GM23338 (cell line): ENCODE results near the gene EFNA4. TPM values are rescaled to one million over a fixed set of nuclear protein-coding genes. Genes with fewer than 3 reads are reported as not detected.

Experiments used
- ATAC-seq: fragments of 200-7000 bp; cut with Tn5 transposase; 3 replicates; pipeline ENCODE4 v1.9.1; 2020
- DNase-seq: peaks from one replicate; pipeline ENCODE4 v3.0.0-alpha.2; 2015; ENCODE audit warnings: low spot score
- H2AFZ ChIP-seq: fragments of 200-600 bp; sonication (generic); 2 replicates; pipeline ENCODE4 v1.8.0; 2016; ENCODE audit warnings: antibody characterized with exemption, mild to moderate bottlenecking, moderate library complexity
- H3F3A ChIP-seq: fragments of 200-600 bp; sonication (generic); replicated peaks from 2 replicates; pipeline ENCODE4 v1.8.0; 2017; ENCODE audit warnings: antibody characterized with exemption, mixed run types, low read depth
- H3K27ac ChIP-seq: fragments of 200-600 bp; sonication (generic); 2 replicates; pipeline ENCODE4 v1.6.1; 2016; ENCODE audit warnings: low read depth
- H3K27me3 ChIP-seq: fragments of 200-600 bp; sonication (generic); 2 replicates; pipeline ENCODE4 v1.8.0; 2016; ENCODE audit warnings: mild to moderate bottlenecking, mixed run types, moderate library complexity; ENCODE audit not compliant: insufficient read depth
- H3K36me3 ChIP-seq: fragments of 200-600 bp; sonication (generic); 2 replicates; pipeline ENCODE4 v1.8.0; 2016; ENCODE audit warnings: mild to moderate bottlenecking; ENCODE audit not compliant: insufficient read depth
- H3K4me1 ChIP-seq: fragments of 200-600 bp; sonication (generic); 2 replicates; pipeline ENCODE4 v1.8.0; 2016; ENCODE audit warnings: mild to moderate bottlenecking, moderate library complexity; ENCODE audit not compliant: insufficient read depth
- H3K4me2 ChIP-seq: fragments of 200-600 bp; sonication (generic); 2 replicates; pipeline ENCODE4 v1.7.1; 2017; ENCODE audit warnings: mixed run types
- H3K4me3 ChIP-seq: fragments of 200-600 bp; sonication (generic); 2 replicates; pipeline ENCODE4 v1.6.1; 2016; ENCODE audit warnings: mixed run types
- H3K79me2 ChIP-seq: fragments of 200-600 bp; sonication (generic); replicated peaks from 2 replicates; pipeline ENCODE4 v1.8.0; 2017; ENCODE audit warnings: mild to moderate bottlenecking; ENCODE audit not compliant: insufficient read depth
- H3K9me2 ChIP-seq: fragments of 200-600 bp; sonication (generic); 2 replicates; pipeline ENCODE4 v1.8.0; 2017; ENCODE audit not compliant: insufficient read depth
- H4K20me1 ChIP-seq: fragments of 200-600 bp; sonication (generic); replicated peaks from 2 replicates; pipeline ENCODE4 v1.8.0; 2017; ENCODE audit warnings: mild to moderate bottlenecking; ENCODE audit not compliant: insufficient read depth
- H3K27ac Mint-ChIP-seq: 2 replicates; pipeline ENCODE4 v1.8.0; 2020; ENCODE audit warnings: inconsistent platforms, mild to moderate bottlenecking, moderate library complexity, mixed read lengths
- H3K27me3 Mint-ChIP-seq: 3 replicates; pipeline ENCODE4 v1.8.0; 2022; ENCODE audit warnings: low read depth, mild to moderate bottlenecking, moderate library complexity, mixed read lengths, inconsistent platforms; ENCODE audit not compliant: insufficient read depth, poor library complexity
- H3K36me3 Mint-ChIP-seq: 3 replicates; pipeline ENCODE4 v1.8.0; 2021; ENCODE audit warnings: low read depth, mild to moderate bottlenecking, inconsistent platforms, moderate library complexity, mixed read lengths
- H3K4me1 Mint-ChIP-seq: 3 replicates; pipeline ENCODE4 v1.8.0; 2020; ENCODE audit warnings: mild to moderate bottlenecking, inconsistent platforms, mixed read lengths
- H3K4me3 Mint-ChIP-seq: 3 replicates; pipeline ENCODE4 v1.8.0; 2021; ENCODE audit warnings: moderate library complexity, mild to moderate bottlenecking, inconsistent platforms, mixed read lengths
- H3K9me3 Mint-ChIP-seq: 3 replicates; pipeline ENCODE4 v1.8.0; 2020; ENCODE audit warnings: moderate library complexity, mild to moderate bottlenecking, inconsistent platforms, mixed read lengths
- CTCF ChIP-seq, 2 experiments: fragments of 200-600 bp in 1 of 2; sonication (generic) in 1 of 2; conservative IDR thresholded peaks; 2 replicates each; pipeline versions ENCODE4 v1.5.1 to v1.6.1; 2016 to 2017; ENCODE audit warnings: antibody characterized with exemption in 2 of 2, low read depth in 2 of 2, mild to moderate bottlenecking in 2 of 2, moderate library complexity in 1 of 2
- EZH2phosphoT487 ChIP-seq: fragments of 200-600 bp; sonication (generic); IDR thresholded peaks from one replicate; pipeline ENCODE4 v1.8.1; 2018; ENCODE audit warnings: antibody characterized with exemption; ENCODE audit not compliant: unreplicated experiment
- NANOG ChIP-seq: IDR thresholded peaks from 2 replicates; pipeline ENCODE4 v1.6.1; 2016; ENCODE audit warnings: antibody characterized with exemption, borderline replicate concordance
- POLR2AphosphoS5 ChIP-seq: IDR thresholded peaks from 2 replicates; pipeline ENCODE4 v1.6.1; 2016; ENCODE audit warnings: antibody characterized with exemption, low read depth
- REST ChIP-seq: IDR thresholded peaks from one replicate; pipeline ENCODE4 v1.6.1; 2018; ENCODE audit warnings: antibody characterized with exemption; ENCODE audit not compliant: unreplicated experiment
- STAT1 ChIP-seq: IDR thresholded peaks from one replicate; pipeline ENCODE4 v1.6.1; 2016; ENCODE audit warnings: antibody characterized with exemption; ENCODE audit not compliant: unreplicated experiment
- ZNF114 ChIP-seq: fragments of 250-450 bp; sonication (Bioruptor Pico); IDR thresholded peaks from 2 replicates; pipeline ENCODE4 v1.5.0; 2020; ENCODE audit warnings: mild to moderate bottlenecking, moderate library complexity
- ZNF331 ChIP-seq: fragments of 250-450 bp; sonication (Bioruptor Pico); IDR thresholded peaks from 2 replicates; pipeline ENCODE4 v1.5.0; 2020; ENCODE audit warnings: low read depth, mild to moderate bottlenecking, moderate library complexity
- polyA plus RNA-seq: library from polyadenylated mRNA; unstranded; fragments of >200 nt; fragmentation: Nextera tagmentation; extraction: Ambion mirVana; gene quantifications from 2 replicates; pipeline ENCODE4 v1.2.1, GENCODE V29; 2016
- total RNA-seq: library from RNA; depleted of rRNA; stranded (reverse); fragments of >200 nt; shearing (Covaris generic); gene quantifications from 2 replicates; pipeline ENCODE4 v1.2.3, GENCODE V29; 2014

Gene EFNA4
- total and polyA plus RNA-seq, 2 experiments from 2014 or later = 11.1 to 22.9 TPM

GRCh38 chr1:155050560-155051341 lies 12.8 kb upstream of the EFNA4 start, which contains the start of gene ADAM15 (continued):
- TF ChIP-seq REST (no peak), POLR2AphosphoS5 (no peak; the same call in 1 of the 2 replicates)

GRCh38 chr1:155051342-155051776 lies 12.2 kb upstream of the EFNA4 start:
- Mint-ChIP-seq H3K4me3 (peak overlapping the region; percentile 76), H3K4me1 (peaks cover 41% of the 10 kb centered on the region), H3K9me3 (no peaks in the 10 kb centered on the region; the same call in 2 of the 3 replicates), H3K36me3 (no peaks in the 10 kb centered on the region; the same call in 2 of the 3 replicates), H3K27ac (no peak overlapping the region), H3K27me3 (peaks cover 30% of the 10 kb centered on the region)
- no peaks in the 10 kb centered on the region for H3K9me2 ChIP-seq
- H4K20me1 ChIP-seq = peaks cover 3% of the 10 kb centered on the region; the same call in 1 of the 2 replicates
- H3F3A ChIP-seq = peaks cover 12% of the 10 kb centered on the region; the same call in 1 of the 2 replicates
- H3K4me1 ChIP-seq = peaks cover 18% of the 10 kb centered on the region; the same call in 1 of the 2 replicates
- no peak for DNase-seq
- peak; percentile 24 for ATAC-seq
- peak overlapping the region; percentile 84; the same call in 1 of the 2 replicates for H2AFZ ChIP-seq
- H3K79me2 ChIP-seq = no peaks in the 10 kb centered on the region
- H3K27me3 ChIP-seq = peaks cover 24% of the 10 kb centered on the region
- H3K4me3 ChIP-seq = peak overlapping the region; percentile 90
- H3K27ac ChIP-seq = no peak overlapping the region
- H3K36me3 ChIP-seq = no peaks in the 10 kb centered on the region
- H3K4me2 ChIP-seq = peak overlapping the region; percentile 98
- TF ChIP-seq EZH2phosphoT487 (no peak), POLR2AphosphoS5 (peak; percentile 66)

GRCh38 chr1:155051777-155052398 lies 11.7 kb upstream of the EFNA4 start:
- H4K20me1 ChIP-seq = peaks cover 3% of the 10 kb centered on the region; the same call in 1 of the 2 replicates
- Mint-ChIP-seq H3K27ac (no peak overlapping the region), H3K4me1 (peaks cover 39% of the 10 kb centered on the region), H3K9me3 (no peaks in the 10 kb centered on the region; the same call in 2 of the 3 replicates), H3K36me3 (no peaks in the 10 kb centered on the region; the same call in 2 of the 3 replicates), H3K4me3 (peak overlapping the region; percentile 76), H3K27me3 (peaks cover 27% of the 10 kb centered on the region)
- H3F3A ChIP-seq = peaks cover 12% of the 10 kb centered on the region; the same call in 1 of the 2 replicates
- H3K4me1 ChIP-seq = peaks cover 18% of the 10 kb centered on the region; the same call in 1 of the 2 replicates
- no peaks in the 10 kb centered on the region for H3K36me3 ChIP-seq
- peak overlapping the region; percentile 98 for H3K4me2 ChIP-seq
- H3K9me2 ChIP-seq = no peaks in the 10 kb centered on the region
- DNase-seq (peak; percentile 51), ATAC-seq (peak; percentile 8)
- no peaks in the 10 kb centered on the region for H3K79me2 ChIP-seq
- H3K4me3 ChIP-seq = peak overlapping the region; percentile 90
- H3K27me3 ChIP-seq = peaks cover 24% of the 10 kb centered on the region
- H3K27ac ChIP-seq = no peak overlapping the region
- H2AFZ ChIP-seq = peak overlapping the region; percentile 84; the same call in 1 of the 2 replicates
- TF ChIP-seq NANOG (no peak), ZNF114 (CRISPR knock-in tag) (no peak), ZNF331 (CRISPR knock-in tag) (no peak), STAT1 (no peak), CTCF (conservative IDR thresholded peaks at IDR 0.05; ENCODE audit: low read depth in 2 of 2) (no peak)
